Ishikawa (cell line): ENCODE results near the gene SLC43A1.

Source experiments
- CEBPB ChIP-seq: IDR thresholded peaks from 2 replicates; pipeline ENCODE4 v1.6.1; 2012
- FOXM1 ChIP-seq: IDR thresholded peaks from 2 replicates; pipeline ENCODE4 v1.6.1; 2012; ENCODE audit warnings: low read depth, borderline replicate concordance
- MAX ChIP-seq: IDR thresholded peaks from 2 replicates; pipeline ENCODE4 v1.6.1; 2012

- no peak for TF ChIP-seq CEBPB
- peak; percentile 57; the same call in 1 of the 2 replicates for TF ChIP-seq MAX
- TF ChIP-seq FOXM1 = no peak
Observed at GRCh38 chr11:57499983-57500461, 15.5 kb downstream of the SLC43A1 start.
